BLaER1 treated with 17β-estradiol and CSF1 and Interleukin-3, amounts not matched to agents 10 nM and 100 nM (cell line): ENCODE results near the gene NECTIN4.

ENCODE experiments used
- H3K27ac ChIP-seq, 11 experiments: shearing (Covaris generic); formaldehyde crosslinking; 2 replicates each; pipeline ENCODE4 v1.8.1; 2022
- H3K27me3 ChIP-seq, 11 experiments: shearing (Covaris generic); formaldehyde crosslinking; 2 replicates each; pipeline ENCODE4 v1.8.1; 2022
- H3K36me3 ChIP-seq, 11 experiments: shearing (Covaris generic); formaldehyde crosslinking; 2 replicates each; pipeline ENCODE4 v1.8.1; 2022
- H3K4me1 ChIP-seq, 10 experiments: shearing (Covaris generic); formaldehyde crosslinking; 2 replicates each; pipeline ENCODE4 v1.8.1; 2022
- H3K4me2 ChIP-seq, 11 experiments: shearing (Covaris generic); formaldehyde crosslinking; 2 replicates each; pipeline ENCODE4 v1.8.1; 2022
- H3K4me3 ChIP-seq, 10 experiments: shearing (Covaris generic); formaldehyde crosslinking; 2 replicates each; pipeline ENCODE4 v1.8.1; 2022
- H3K9ac ChIP-seq, 11 experiments: shearing (Covaris generic); formaldehyde crosslinking; 2 replicates each; pipeline ENCODE4 v1.8.1; 2022
- H3K9me3 ChIP-seq, 11 experiments: shearing (Covaris generic); formaldehyde crosslinking; replicated peaks in 1 of 11; 2 replicates each; pipeline ENCODE4 v1.8.1; 2022
- H4K20me1 ChIP-seq, 11 experiments: shearing (Covaris generic); formaldehyde crosslinking; 2 replicates each; pipeline ENCODE4 v1.8.1; 2022
- Cebpa-rat ChIP-seq, 11 experiments: shearing (Covaris generic); IDR thresholded peaks; 2 replicates each; pipeline ENCODE4 v1.8.1; 2022

NECTIN4 gene

DNA sequence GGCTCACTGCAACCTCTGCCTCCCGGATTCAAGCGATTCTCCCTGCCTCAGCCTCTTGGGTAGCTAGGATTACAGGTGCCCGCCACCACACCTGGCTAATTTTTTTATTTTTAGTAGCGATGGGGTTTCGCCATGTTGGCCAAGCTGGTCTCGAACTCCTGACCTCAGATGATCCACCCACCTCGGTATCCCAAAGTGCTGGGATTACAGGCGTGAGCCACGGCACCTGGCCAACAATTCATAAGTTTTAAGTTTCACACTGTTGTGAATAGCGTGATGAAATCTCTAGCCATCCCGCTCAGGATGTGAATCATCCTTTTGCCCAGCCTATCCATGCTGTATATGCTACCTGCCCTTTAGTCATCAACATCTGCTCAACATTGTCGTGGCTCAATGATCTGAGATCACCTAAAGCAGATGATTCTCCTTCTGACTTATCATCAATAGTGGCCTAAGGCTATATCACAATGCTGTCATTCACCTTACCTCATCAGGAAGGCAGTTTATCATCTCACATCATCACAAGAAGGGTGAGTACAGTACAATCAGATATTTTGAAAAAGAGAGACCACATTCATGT is 25.9 kb upstream of the NECTIN4 start:
- peak overlapping the region; percentile 81 to 99 (median 93) for H3K4me2 ChIP-seq
- H3K9me3 ChIP-seq = no peaks in the 10 kb centered on the region
- peaks cover 58 to 72% (median 66%) of the 10 kb centered on the region in 11 experiments; a peak in 21 of 22 replicates for H4K20me1 ChIP-seq
- peak overlapping the region in 1 of 10 experiments; percentile 15; a peak in 1 of 20 replicates for H3K4me3 ChIP-seq
- peaks cover 6 to 69% (median 44%) of the 10 kb centered on the region in 11 experiments for H3K36me3 ChIP-seq
- TF ChIP-seq Cebpa-rat (IDR thresholded peaks at IDR 0.05) = no peak
- no peaks in the 10 kb centered on the region for H3K27me3 ChIP-seq
- no peak overlapping the region for H3K27ac ChIP-seq
- peak overlapping the region in 1 of 11 experiments; percentile 89; a peak in 1 of 22 replicates for H3K9ac ChIP-seq
- H3K4me1 ChIP-seq = peaks cover 58 to 84% (median 80%) of the 10 kb centered on the region in 10 experiments

- Histone ChIP-seq H3K27me3 (no peaks in the 10 kb centered on the region), H3K36me3 (peaks cover 9 to 70% (median 46%) of the 10 kb centered on the region in 11 experiments), H3K9me3 (no peaks in the 10 kb centered on the region), H3K4me3 (no peak overlapping the region), H4K20me1 (peaks cover 64 to 76% (median 72%) of the 10 kb centered on the region in 11 experiments; a peak in 21 of 22 replicates), H3K9ac (no peak overlapping the region), H3K27ac (no peak overlapping the region), H3K4me2 (peak overlapping the region; percentile 81 to 99 (median 93); a peak in 20 of 22 replicates), H3K4me1 (peaks cover 52 to 78% (median 73%) of the 10 kb centered on the region in 10 experiments)
- no peak for TF ChIP-seq Cebpa-rat (IDR thresholded peaks at IDR 0.05)
These were observed 25.2 kb upstream of the NECTIN4 start for GRCh38 chr1:161114556-161114955.

DNA sequence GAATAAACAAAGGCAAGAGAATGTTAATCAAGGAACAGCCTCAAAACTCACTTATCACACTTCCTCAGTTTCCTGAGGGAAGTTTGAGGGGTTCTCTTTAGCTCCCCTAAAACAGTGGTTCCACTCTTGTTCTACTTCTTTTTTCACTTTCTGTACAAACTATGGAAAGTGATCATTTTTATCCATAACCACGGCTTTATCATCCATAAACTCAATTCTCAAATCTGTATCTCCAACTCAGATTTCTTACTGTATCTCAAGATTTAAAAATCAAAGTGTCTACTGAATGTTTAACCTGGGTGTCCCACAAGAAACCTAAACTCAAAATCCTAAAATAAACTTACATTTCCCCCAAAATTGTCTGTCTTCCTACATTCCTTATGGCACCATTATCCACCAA is 24.6 kb upstream of the NECTIN4 start:
- Histone ChIP-seq H3K9ac (no peak overlapping the region), H3K4me1 (peaks cover 45 to 71% (median 67%) of the 10 kb centered on the region in 10 experiments), H4K20me1 (peaks cover 69 to 82% (median 79%) of the 10 kb centered on the region in 11 experiments; a peak in 21 of 22 replicates), H3K9me3 (no peaks in the 10 kb centered on the region), H3K27me3 (no peaks in the 10 kb centered on the region), H3K4me3 (no peak overlapping the region), H3K36me3 (peaks cover 14 to 77% (median 53%) of the 10 kb centered on the region in 11 experiments), H3K4me2 (peak overlapping the region; percentile 7 to 99 (median 91); a peak in 14 of 22 replicates), H3K27ac (no peak overlapping the region)
- no peak for TF ChIP-seq Cebpa-rat (IDR thresholded peaks at IDR 0.05)

- no peak overlapping the region; a peak in 1 of 22 replicates for H3K9ac ChIP-seq
- peaks cover 79 to 100% (median 99%) of the 10 kb centered on the region in 11 experiments; a peak in 21 of 22 replicates for H4K20me1 ChIP-seq
- no peaks in the 10 kb centered on the region for H3K9me3 ChIP-seq
- no peaks in the 10 kb centered on the region for H3K27me3 ChIP-seq
- no peak overlapping the region for H3K4me3 ChIP-seq
- no peak for TF ChIP-seq Cebpa-rat (IDR thresholded peaks at IDR 0.05)
- peak overlapping the region in 8 of 11 experiments; percentile 2 to 98 (median 68); a peak in 14 of 22 replicates for H3K4me2 ChIP-seq
- peaks cover 24 to 97% (median 74%) of the 10 kb centered on the region in 11 experiments for H3K36me3 ChIP-seq
- peak overlapping the region in 1 of 11 experiments; percentile 34; a peak in 1 of 22 replicates for H3K27ac ChIP-seq
- H3K4me1 ChIP-seq = peaks cover 33 to 60% (median 56%) of the 10 kb centered on the region in 10 experiments
These were observed 22.2 kb upstream of the NECTIN4 start for GRCh38 chr1:161111527-161111926.

DNA sequence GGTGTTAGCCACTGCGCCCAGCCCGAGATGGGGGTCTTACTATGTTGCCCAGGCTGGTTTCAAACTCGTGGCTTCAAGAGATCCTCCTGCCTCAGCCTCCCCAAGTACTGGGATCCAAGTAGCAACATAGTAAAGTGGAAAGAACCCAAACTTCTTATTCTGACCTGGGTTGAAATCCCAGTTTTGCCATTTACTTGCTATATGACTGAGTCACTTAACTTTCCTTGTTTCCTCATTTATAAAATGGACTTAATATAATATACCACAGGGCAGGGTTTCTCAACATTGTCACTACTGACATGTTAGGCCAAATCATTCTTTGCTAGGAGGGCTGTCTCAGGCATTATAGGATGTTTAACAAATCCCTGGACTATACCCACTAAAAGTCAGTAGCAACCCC is 21.8 kb upstream of the NECTIN4 start:
- peak overlapping the region in 7 of 11 experiments; percentile 29 to 98 (median 73); a peak in 14 of 22 replicates for H3K4me2 ChIP-seq
- H3K27me3 ChIP-seq = no peaks in the 10 kb centered on the region
- H3K36me3 ChIP-seq = peaks cover 27 to 97% (median 73%) of the 10 kb centered on the region in 11 experiments
- peak overlapping the region in 1 of 11 experiments; percentile 34; a peak in 1 of 22 replicates for H3K27ac ChIP-seq
- H4K20me1 ChIP-seq = peaks cover 80 to 100% (median 99%) of the 10 kb centered on the region in 11 experiments; a peak in 21 of 22 replicates
- H3K9me3 ChIP-seq = no peaks in the 10 kb centered on the region
- TF ChIP-seq Cebpa-rat (IDR thresholded peaks at IDR 0.05) = no peak
- no peak overlapping the region for H3K9ac ChIP-seq
- no peak overlapping the region for H3K4me3 ChIP-seq
- H3K4me1 ChIP-seq = peaks cover 29 to 55% (median 52%) of the 10 kb centered on the region in 10 experiments

DNA sequence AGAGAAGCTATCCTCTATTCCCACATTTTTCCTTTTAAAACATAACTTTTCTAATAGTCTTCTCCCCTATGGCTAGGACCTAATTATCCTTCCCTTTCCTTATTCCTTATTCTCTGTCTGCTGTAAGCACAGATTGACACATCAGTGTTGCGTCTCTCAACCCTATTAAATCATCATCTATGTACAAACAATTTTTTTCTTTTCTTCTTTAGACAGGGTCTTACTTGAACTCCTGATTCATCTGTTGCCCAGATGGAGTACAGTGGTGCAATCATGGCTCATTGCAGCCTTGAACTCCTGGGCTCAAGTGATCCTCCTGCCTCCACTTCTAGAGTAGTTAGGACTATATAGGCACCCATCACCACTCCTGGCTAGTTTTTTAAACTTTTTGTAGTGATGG is 17.1 kb upstream of the NECTIN4 start:
- no peaks in the 10 kb centered on the region for H3K27me3 ChIP-seq
- TF ChIP-seq Cebpa-rat (IDR thresholded peaks at IDR 0.05) = no peak
- peaks cover 47 to 100% (median 86%) of the 10 kb centered on the region in 11 experiments for H3K36me3 ChIP-seq
- peaks cover 0 to 9% (median 6%) of the 10 kb centered on the region in 10 experiments; a peak in 15 of 20 replicates for H3K4me1 ChIP-seq
- H3K4me2 ChIP-seq = no peak overlapping the region
- H4K20me1 ChIP-seq = peaks cover 67 to 100% (median 99%) of the 10 kb centered on the region in 11 experiments; a peak in 21 of 22 replicates
- H3K27ac ChIP-seq = no peak overlapping the region
- no peaks in the 10 kb centered on the region for H3K9me3 ChIP-seq
- no peak overlapping the region for H3K4me3 ChIP-seq
- no peak overlapping the region for H3K9ac ChIP-seq

DNA sequence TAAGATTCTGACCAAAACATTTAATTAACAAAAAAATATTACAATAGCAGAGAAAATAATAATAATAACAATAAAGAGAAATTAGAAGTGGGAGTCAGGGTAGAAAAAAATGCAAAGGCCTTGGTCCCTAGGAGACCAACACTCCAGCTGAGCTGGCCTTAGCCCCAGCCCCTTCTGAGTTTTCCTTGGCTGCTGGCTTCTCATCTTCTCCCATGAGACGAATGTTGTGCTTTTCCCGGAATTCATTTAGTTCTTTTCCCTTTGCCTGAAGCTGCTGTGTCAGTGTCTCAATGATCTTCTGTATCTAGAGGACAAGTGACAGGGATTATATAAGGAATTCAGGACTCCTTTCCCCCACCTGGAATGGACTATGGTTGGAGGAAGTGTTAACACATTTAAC is 11.2 kb upstream of the NECTIN4 start:
- H3K4me3 ChIP-seq = no peak overlapping the region
- TF ChIP-seq Cebpa-rat (IDR thresholded peaks at IDR 0.05) = no peak
- peaks cover 27 to 41% (median 35%) of the 10 kb centered on the region in 10 experiments for H3K4me1 ChIP-seq
- H3K9me3 ChIP-seq = no peaks in the 10 kb centered on the region
- peaks cover 40 to 71% (median 65%) of the 10 kb centered on the region in 11 experiments for H3K36me3 ChIP-seq
- H3K27me3 ChIP-seq = no peaks in the 10 kb centered on the region
- H3K9ac ChIP-seq = no peak overlapping the region
- H3K4me2 ChIP-seq = no peak overlapping the region
- no peak overlapping the region for H3K27ac ChIP-seq
- peaks cover 27 to 80% (median 76%) of the 10 kb centered on the region in 11 experiments; a peak in 20 of 22 replicates for H4K20me1 ChIP-seq

DNA sequence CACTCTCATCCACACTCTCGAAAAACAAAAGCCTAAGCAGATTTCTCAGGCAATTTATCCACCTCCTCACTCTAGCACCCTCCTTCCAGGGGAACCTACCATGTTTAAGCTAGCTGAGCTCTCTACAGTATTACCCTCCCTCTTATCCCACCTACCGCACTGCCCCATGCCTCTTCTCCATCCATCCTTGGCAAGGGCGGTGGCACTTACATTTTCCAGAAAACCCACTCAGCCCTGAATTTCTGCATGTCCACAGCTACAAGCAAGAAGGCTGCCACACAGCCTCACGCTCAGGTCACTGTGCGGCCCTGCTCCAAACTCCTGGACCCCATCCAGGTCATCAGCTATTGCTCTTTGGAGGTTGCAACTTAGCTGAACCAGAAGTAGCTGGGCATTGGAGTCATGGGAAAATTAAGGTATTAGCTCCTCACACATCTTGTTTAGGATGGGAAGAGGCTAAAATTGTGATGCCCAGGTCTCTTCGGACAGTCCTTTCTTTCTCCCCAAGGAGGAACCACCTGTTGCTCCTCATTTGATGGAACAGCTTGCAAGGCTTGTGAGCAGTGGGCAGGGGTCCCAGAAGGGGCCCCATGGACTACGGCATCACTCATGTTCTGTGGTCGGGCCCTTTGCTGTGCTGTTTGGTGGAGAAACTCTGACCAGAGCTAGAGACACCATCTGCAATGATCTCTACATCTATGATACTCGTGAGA is 9.9 kb upstream of the NECTIN4 start:
- H3K9ac ChIP-seq = peak overlapping the region in 5 of 11 experiments; percentile 64 to 79 (median 74); a peak in 6 of 22 replicates
- H3K4me3 ChIP-seq = peak overlapping the region in 8 of 10 experiments; percentile 32 to 66 (median 56); a peak in 7 of 20 replicates
- H3K9me3 ChIP-seq = no peaks in the 10 kb centered on the region
- H4K20me1 ChIP-seq = peaks cover 14 to 67% (median 63%) of the 10 kb centered on the region in 11 experiments; a peak in 20 of 22 replicates
- peaks cover 27 to 48% (median 37%) of the 10 kb centered on the region in 10 experiments for H3K4me1 ChIP-seq
- H3K36me3 ChIP-seq = peaks cover 40 to 58% (median 52%) of the 10 kb centered on the region in 11 experiments
- no peaks in the 10 kb centered on the region for H3K27me3 ChIP-seq
- H3K4me2 ChIP-seq = peak overlapping the region; percentile 88 to 99 (median 96)
- H3K27ac ChIP-seq = no peak overlapping the region
- no peak for TF ChIP-seq Cebpa-rat (IDR thresholded peaks at IDR 0.05)
